MM.1S (cell line): ENCODE measurements around the gene ASCC2.

Experiments
- EZH2 ChIP-seq: fragments of 300-600 bp; sonication (generic); optimal IDR thresholded peaks from 2 replicates; pipeline ENCODE3; 2017; ENCODE audit warnings: low read depth, mild to moderate bottlenecking, antibody characterized with exemption, low read length, mixed read lengths
- EZH2phosphoT487 ChIP-seq: fragments of 300-600 bp; sonication (generic); IDR thresholded peaks from 2 replicates; pipeline ENCODE4 v1.6.1; 2018; ENCODE audit warnings: antibody characterized with exemption, low read length
- TF ChIP-seq, protein P1 (sequence below): fragments of 300-600 bp; sonication (generic); IDR thresholded peaks from 2 replicates; pipeline ENCODE4 v1.5.1; 2016; ENCODE audit warnings: antibody characterized with exemption, low read length, mixed read lengths

GRCh38 chr22:29842172-29842571 is 4.1 kb upstream of the ASCC2 start:
- TF ChIP-seq, protein P1, sequence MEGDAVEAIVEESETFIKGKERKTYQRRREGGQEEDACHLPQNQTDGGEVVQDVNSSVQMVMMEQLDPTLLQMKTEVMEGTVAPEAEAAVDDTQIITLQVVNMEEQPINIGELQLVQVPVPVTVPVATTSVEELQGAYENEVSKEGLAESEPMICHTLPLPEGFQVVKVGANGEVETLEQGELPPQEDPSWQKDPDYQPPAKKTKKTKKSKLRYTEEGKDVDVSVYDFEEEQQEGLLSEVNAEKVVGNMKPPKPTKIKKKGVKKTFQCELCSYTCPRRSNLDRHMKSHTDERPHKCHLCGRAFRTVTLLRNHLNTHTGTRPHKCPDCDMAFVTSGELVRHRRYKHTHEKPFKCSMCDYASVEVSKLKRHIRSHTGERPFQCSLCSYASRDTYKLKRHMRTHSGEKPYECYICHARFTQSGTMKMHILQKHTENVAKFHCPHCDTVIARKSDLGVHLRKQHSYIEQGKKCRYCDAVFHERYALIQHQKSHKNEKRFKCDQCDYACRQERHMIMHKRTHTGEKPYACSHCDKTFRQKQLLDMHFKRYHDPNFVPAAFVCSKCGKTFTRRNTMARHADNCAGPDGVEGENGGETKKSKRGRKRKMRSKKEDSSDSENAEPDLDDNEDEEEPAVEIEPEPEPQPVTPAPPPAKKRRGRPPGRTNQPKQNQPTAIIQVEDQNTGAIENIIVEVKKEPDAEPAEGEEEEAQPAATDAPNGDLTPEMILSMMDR = no peak
- TF ChIP-seq EZH2phosphoT487 (no peak), EZH2 (no peak)
